ENCODE data around the gene EFNA5.

The EFNA5 gene

GRCh38 chr5:107567901-107568671, 102.7 kb downstream of the EFNA5 start:
- no peak for FAIRE-seq

- FAIRE-seq: no peak
These were observed 103.8 kb downstream of the EFNA5 start for GRCh38 chr5:107566986-107567385.

DNA sequence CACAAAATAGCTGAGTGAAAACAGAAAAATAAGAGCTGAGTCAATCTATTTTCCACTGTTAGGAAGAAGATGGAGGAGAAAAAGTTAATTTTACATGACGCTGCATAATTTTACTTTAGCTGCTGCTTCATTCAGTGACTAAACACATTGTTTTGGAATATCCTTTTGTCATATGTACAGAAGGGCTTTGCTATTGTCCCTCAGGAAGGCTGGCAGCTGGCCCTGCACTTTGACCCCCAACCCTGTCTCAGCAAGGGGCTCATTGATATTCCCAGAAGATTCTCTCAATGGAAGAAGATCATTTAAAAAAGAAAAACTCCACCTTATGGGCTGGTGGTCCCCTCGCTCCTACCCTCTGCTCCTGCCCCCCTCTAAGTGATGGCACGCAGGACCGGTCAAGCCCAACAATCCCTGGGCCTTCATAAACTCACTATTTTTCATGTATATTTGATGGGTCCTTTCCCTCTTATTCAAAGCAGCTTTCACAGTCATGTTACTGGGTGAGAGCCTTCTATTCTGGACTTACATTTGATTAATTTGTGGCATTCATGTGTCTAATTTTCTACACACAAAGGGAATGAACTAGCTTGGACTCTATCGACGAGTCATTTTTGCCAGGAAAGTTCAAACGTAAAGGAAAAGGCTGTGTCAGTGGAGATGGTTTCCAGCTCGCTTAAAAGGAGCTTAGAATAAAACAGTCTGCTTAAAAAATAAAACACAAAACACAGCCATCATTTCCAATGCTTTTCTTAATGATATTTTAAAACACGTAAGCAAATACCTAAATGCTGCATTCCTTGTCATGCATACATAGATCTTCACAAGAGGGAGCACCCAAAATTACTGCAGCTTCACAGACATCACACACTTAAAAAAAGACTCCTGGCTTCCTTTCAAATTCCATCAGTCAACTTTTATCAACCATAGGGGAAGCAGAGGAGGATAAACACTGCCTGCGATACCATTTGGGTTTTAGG, 104.7 kb downstream of the EFNA5 start:
- FAIRE-seq: no peak

- no peak for FAIRE-seq
These were observed 105.8 kb downstream of the EFNA5 start for GRCh38 chr5:107564931-107565372.

- FAIRE-seq: no peak
These were observed 106.7 kb downstream of the EFNA5 start for GRCh38 chr5:107563959-107564544.

GRCh38 chr5:107560377-107560776, 110.4 kb downstream of the EFNA5 start:
- FAIRE-seq: no peak

DNA sequence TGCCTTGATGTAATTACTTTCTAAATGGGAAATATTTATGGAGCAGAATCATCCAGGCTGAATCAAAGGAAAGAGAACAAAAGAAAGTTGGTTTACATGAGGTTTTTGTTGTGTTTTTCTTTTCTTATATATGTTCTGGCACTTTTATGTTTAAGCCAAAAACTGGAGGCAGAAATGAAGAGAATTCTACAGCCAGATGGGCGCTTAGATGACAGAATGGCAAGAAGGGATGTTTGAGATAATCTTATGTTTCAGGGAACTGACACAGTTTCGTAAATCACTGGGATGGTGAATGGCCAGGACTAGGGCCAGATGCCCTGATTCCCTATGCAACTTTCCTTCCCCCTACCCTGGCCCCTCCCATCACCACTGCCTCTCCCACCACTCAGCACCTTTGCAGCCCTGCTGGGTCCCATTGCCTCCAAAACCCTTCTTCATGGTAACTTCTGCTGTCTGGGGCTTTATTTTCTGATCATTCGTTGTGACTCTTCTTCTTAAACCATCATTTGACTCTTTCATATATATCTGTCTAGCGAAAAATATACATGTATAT, 111.8 kb downstream of the EFNA5 start:
- FAIRE-seq: no peak

GRCh38 chr5:107557051-107557658, 113.6 kb downstream of the EFNA5 start:
- no peak for FAIRE-seq

- no peak for FAIRE-seq
These were observed 114.2 kb downstream of the EFNA5 start for GRCh38 chr5:107556575-107556974.

DNA sequence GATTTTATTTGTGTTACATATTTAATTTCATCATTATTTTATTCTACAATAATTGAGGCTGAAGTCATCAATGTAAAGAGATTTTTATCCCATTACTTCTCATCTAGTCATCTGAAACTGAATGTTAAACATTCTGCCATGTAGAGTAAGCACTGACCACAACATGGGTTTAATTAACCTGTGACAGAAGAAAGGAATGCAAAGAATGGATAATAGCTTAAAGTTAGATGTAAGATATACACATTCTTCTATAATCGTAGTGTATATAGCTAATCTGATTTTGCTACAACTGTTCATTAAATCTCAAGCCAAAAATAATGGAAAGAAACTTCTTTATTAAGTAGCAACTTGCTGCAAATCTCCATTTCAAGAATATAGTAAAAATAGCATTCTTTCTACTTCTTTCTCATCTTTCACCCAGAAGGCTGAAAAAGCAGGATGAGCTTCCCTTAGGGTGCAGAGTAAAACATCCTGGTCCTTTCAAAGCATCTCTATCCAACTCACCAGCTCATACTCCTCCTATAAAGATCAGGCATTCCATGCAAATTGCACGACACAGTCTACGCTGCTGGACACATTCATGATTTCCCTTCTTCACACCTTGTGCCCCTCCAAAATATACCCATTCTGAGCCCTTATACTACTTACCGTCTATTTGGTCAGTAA, 115.2 kb downstream of the EFNA5 start:
- no peak for FAIRE-seq

GRCh38 chr5:107554776-107555424, 115.8 kb downstream of the EFNA5 start:
- FAIRE-seq: no peak

GRCh38 chr5:107553117-107553555, 117.6 kb downstream of the EFNA5 start:
- no peak for FAIRE-seq

GRCh38 chr5:107551088-107551487, 119.6 kb downstream of the EFNA5 start:
- no peak for FAIRE-seq

- FAIRE-seq: no peak
These were observed 121.2 kb downstream of the EFNA5 start for GRCh38 chr5:107549567-107549966.

DNA sequence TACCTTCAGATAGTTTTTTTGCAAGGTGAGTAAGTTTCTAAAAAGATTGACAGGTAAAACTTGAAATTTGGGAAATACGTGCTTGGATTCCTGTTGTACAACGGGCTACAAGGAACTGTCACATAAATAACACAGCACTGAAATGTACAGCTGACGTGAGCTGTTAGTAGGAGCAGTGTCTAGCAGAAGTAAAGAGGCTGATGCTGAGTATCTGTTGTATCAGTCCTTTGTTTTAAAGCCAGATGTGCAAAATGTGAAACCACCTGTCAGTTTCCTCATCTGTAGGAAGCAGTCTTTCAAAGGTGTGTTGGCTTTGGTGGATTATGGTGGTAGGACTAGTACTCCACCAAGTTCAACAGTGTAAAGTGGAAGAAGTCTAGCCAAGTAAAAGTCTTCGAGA, 122.3 kb downstream of the EFNA5 start:
- no peak for FAIRE-seq

DNA sequence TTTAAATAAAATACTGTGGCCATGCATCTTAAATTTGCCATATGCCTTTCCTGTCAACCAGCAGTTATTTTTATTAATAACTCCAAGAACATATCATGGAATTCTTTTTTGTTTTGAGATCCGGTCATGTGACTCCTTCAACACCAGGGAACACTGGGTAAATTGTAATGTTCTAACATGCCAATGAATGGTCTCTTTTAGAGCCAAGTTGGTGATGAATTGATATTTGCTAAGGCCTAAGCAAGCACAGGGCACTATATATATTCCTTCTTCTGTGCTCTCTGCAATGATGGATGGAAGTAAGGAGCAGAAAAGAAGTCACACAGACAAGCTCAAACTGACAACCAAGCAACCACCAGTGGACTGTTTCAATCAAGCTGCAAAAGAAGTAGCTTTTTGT, 124.0 kb downstream of the EFNA5 start:
- FAIRE-seq: no peak

- FAIRE-seq: no peak
These were observed 125.3 kb downstream of the EFNA5 start for GRCh38 chr5:107545486-107545885.

GRCh38 chr5:107544967-107545366, 125.8 kb downstream of the EFNA5 start:
- FAIRE-seq: no peak

DNA sequence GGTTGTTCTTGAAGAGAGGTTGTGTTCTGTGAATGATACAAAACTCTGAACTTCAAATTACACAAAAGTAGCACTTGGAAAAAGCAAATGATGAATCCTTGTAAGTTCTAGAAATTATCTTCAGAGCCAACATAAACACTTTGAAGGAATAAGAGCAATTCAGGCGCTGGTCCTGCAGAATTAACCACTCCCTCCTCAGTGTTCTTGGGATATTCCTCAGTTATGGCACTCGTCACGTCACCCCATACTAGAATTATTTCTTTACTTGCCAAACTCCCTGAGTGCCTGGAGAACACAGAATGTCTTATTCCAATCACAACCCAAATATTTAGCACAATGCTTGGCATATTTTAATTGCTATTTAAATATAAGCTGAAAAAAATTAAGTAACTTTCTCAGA, 126.3 kb downstream of the EFNA5 start:
- no peak for FAIRE-seq

GRCh38 chr5:107543868-107544267, 126.9 kb downstream of the EFNA5 start:
- no peak for FAIRE-seq

- FAIRE-seq: no peak
These were observed 127.9 kb downstream of the EFNA5 start for GRCh38 chr5:107542831-107543231.

- FAIRE-seq: no peak
These were observed 128.3 kb downstream of the EFNA5 start for GRCh38 chr5:107542428-107542827.
